ENCODE measurements around the gene AK8. TPM values are rescaled to one million over a fixed set of nuclear protein-coding genes. Genes with fewer than 3 reads are reported as not detected.

Gene AK8
- total RNA-seq, 2 donors from 2014 or later = 0.26 TPM; not detected in 1

DNA sequence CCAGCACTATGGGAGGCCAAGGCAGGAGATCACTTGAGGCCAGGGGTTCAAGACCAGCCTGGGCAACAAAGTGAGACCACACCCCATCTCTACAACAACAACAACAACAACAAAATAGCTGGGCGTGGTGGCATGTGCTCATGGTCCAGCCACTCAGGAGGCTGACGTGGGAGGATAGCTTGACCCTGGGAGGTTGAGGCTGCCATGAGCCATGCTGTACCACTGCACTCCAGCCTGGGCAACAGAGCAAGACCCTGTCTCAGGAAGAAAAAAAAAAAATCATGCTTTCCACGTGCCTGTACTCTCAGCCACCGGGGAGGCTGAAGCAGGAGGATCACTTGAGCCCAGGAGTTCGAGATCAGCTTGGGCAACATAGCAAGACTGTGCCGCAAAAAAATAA is 36.8 kb upstream of the AK8 start:
- no peak for TF ChIP-seq POLR2A (IDR thresholded peaks at IDR 0.05)
- TF ChIP-seq, protein P1, sequence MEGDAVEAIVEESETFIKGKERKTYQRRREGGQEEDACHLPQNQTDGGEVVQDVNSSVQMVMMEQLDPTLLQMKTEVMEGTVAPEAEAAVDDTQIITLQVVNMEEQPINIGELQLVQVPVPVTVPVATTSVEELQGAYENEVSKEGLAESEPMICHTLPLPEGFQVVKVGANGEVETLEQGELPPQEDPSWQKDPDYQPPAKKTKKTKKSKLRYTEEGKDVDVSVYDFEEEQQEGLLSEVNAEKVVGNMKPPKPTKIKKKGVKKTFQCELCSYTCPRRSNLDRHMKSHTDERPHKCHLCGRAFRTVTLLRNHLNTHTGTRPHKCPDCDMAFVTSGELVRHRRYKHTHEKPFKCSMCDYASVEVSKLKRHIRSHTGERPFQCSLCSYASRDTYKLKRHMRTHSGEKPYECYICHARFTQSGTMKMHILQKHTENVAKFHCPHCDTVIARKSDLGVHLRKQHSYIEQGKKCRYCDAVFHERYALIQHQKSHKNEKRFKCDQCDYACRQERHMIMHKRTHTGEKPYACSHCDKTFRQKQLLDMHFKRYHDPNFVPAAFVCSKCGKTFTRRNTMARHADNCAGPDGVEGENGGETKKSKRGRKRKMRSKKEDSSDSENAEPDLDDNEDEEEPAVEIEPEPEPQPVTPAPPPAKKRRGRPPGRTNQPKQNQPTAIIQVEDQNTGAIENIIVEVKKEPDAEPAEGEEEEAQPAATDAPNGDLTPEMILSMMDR (IDR thresholded peaks at IDR 0.05) = no peak
- DNase-seq (no peak), ATAC-seq (no peak)
- H3K4me1 ChIP-seq = no peaks in the 10 kb centered on the region
- H3K27me3 ChIP-seq = no peaks in the 10 kb centered on the region
- H3K36me3 ChIP-seq (replicated peaks in 1 of 2; ENCODE audit: insufficient read depth in 1 of 2, low read depth in 2 of 2) = peaks cover 7 to 22% of the 10 kb centered on the region in 2 donors
- WGBS, 2 donors = 92 to 98% methylated on average over 6 of the region's 6 CpGs
- no peaks in the 10 kb centered on the region for H3K9me3 ChIP-seq
- no peak overlapping the region for H3K27ac ChIP-seq
- intact Hi-C loops (cut with DNase I) = no loop called here
- H3K4me3 ChIP-seq = no peak overlapping the region

DNA sequence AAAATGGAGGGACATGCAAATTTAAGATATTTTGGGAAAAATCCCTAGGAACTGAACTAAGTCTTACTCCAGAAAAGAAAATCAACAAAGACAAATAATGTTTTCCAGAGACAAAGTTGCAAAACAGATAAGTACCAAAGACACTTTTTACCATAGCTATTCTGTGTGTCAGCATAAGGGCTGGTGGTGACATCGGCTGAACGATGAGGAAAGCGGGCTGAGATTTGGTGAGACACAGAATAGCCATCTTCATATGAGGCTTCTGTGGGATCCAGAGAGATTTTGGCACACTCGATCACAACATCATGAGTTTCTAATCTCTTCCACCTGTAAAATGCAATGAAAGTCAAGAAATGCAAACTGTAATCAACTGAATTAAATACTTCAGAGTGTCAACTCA is 34.0 kb upstream of the AK8 start:
- no peaks in the 10 kb centered on the region for H3K4me1 ChIP-seq
- peaks cover 7 to 18% of the 10 kb centered on the region in 2 donors for H3K36me3 ChIP-seq (replicated peaks in 1 of 2; ENCODE audit: insufficient read depth in 1 of 2, low read depth in 2 of 2)
- no peak overlapping the region for H3K4me3 ChIP-seq
- 95 to 98% methylated on average over 4 of the region's 4 CpGs for WGBS, 2 donors
- H3K27me3 ChIP-seq = no peaks in the 10 kb centered on the region
- intact Hi-C loops (cut with DNase I) = no loop called here
- DNase-seq (no peak), ATAC-seq (no peak)
- H3K27ac ChIP-seq = no peak overlapping the region
- TF ChIP-seq, protein P1 (IDR thresholded peaks at IDR 0.05) = no peak
- TF ChIP-seq POLR2A (IDR thresholded peaks at IDR 0.05) = no peak
- no peaks in the 10 kb centered on the region for H3K9me3 ChIP-seq

DNA sequence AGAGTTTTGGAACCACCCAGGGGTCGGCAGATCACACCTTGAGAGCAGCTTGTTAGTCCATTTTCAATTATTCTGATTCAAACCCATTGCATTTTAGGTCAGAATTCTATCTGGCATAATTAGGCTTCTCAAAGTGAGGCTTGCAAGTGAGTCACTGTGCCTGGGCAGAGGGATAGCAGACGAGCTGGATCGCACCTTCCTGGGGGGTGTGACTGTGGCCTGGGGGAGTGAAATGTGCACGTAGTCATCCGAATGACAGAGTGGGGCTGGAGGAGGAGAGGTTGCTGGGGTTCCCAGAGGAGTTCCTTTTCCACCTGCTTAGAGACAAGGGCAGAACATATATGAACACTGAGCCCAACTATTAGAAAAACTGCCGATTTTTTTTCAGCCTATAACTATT is 32.3 kb upstream of the AK8 start:
- Histone ChIP-seq H3K27ac (no peak overlapping the region), H3K27me3 (no peaks in the 10 kb centered on the region), H3K9me3 (no peaks in the 10 kb centered on the region), H3K36me3 (replicated peaks in 1 of 2; ENCODE audit: insufficient read depth in 1 of 2, low read depth in 2 of 2) (peaks cover 7 to 16% of the 10 kb centered on the region in 2 donors), H3K4me1 (no peaks in the 10 kb centered on the region), H3K4me3 (no peak overlapping the region)
- no peak for ATAC-seq
- intact Hi-C loops (cut with DNase I) = no loop called here
- WGBS, 2 donors = 92 to 93% methylated on average over 6 of the region's 6 CpGs
- DNase-seq = no peak
- TF ChIP-seq, protein P1 (IDR thresholded peaks at IDR 0.05) = no peak
- no peak for TF ChIP-seq POLR2A (IDR thresholded peaks at IDR 0.05)

DNA sequence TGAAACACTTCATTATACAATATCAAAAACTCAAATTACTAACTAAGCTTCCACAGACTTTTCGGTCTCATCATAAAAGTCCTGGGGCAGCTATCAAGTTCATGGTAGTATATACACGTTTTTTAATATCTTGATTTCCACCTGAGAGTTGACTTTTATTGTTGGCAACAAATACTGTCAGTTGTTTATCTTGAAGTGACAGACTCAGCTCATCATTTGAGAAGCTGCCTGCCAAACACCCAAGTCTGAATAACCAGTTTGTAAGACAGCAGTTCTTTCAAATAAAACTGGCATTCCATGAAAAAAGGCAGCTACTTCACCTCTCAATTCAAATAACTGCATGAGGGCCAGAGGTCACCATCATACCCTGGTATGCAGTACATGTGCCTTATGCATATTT is 31.2 kb upstream of the AK8 start:
- ATAC-seq (no peak), DNase-seq (no peak)
- H3K27ac ChIP-seq = no peak overlapping the region
- H3K27me3 ChIP-seq = no peaks in the 10 kb centered on the region
- H3K4me1 ChIP-seq = no peaks in the 10 kb centered on the region
- 61 to 73% methylated on average over 2 of the region's 2 CpGs for WGBS, 2 donors
- H3K36me3 ChIP-seq (replicated peaks in 1 of 2; ENCODE audit: insufficient read depth in 1 of 2, low read depth in 2 of 2) = peaks cover 7 to 16% of the 10 kb centered on the region in 2 donors
- TF ChIP-seq POLR2A (IDR thresholded peaks at IDR 0.05) = no peak
- TF ChIP-seq, protein P1 (IDR thresholded peaks at IDR 0.05) = no peak
- intact Hi-C loops (cut with DNase I) = no loop called here
- H3K9me3 ChIP-seq = no peaks in the 10 kb centered on the region
- H3K4me3 ChIP-seq = no peak overlapping the region

DNA sequence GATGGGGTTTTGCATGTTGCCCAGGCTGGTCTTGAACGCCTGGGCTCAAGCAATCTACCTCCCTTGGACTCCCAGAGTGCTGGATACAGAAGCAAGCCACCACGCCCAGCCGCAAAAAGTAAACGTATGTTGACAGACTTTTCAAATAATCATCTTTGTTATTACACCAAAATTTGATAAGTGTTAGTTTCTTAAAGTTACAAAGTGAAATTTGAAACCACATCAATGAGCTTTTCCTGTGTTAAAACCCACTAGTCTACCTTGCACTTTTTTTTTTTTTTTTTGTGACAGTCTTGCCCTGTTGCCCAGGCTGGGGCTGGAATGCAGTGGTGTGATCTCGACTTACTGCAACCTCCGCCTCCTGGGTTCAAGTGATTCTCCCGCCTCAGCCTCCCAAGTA is 30.6 kb upstream of the AK8 start:
- TF ChIP-seq, protein P1 (IDR thresholded peaks at IDR 0.05) = no peak
- no peak for TF ChIP-seq POLR2A (IDR thresholded peaks at IDR 0.05)
- ATAC-seq (no peak), DNase-seq (no peak)
- intact Hi-C loops (cut with DNase I) = no loop called here
- 80 to 89% methylated on average over 7 of the region's 7 CpGs for WGBS, 2 donors
- Histone ChIP-seq H3K4me3 (no peak overlapping the region), H3K27me3 (no peaks in the 10 kb centered on the region), H3K4me1 (no peaks in the 10 kb centered on the region), H3K27ac (no peak overlapping the region), H3K9me3 (no peaks in the 10 kb centered on the region), H3K36me3 (replicated peaks in 1 of 2; ENCODE audit: insufficient read depth in 1 of 2, low read depth in 2 of 2) (peaks cover 7 to 16% of the 10 kb centered on the region in 2 donors)

Data from body of pancreas (tissue), 4 donors.